Umbilical cord (tissue), 2 donors: ENCODE results near the gene TGFBR3. TPM values are rescaled to one million over a fixed set of nuclear protein-coding genes. Genes with fewer than 3 reads are reported as not detected.
"Not testable (repeated sequence)": the region's sequence is repeated elsewhere in the genome, so short reads cannot be mapped to it uniquely, and the experiment has no call there.

Experiments
- DNase-seq: peaks from one replicate; pipeline ENCODE4 v3.0.0-alpha.2; 2015; ENCODE audit warnings: low spot score
- total RNA-seq: library from RNA; depleted of rRNA; stranded (reverse); fragments of >200 nt; gene quantifications from one replicate; pipeline ENCODE4 v1.2.3, GENCODE V29; 2014; ENCODE audit warnings: low replicate concordance; ENCODE audit not compliant: insufficient read depth

TGFBR3 gene
- total RNA-seq, 1 donor from 2014 or later, result 24.1 TPM

GRCh38 chr1:91851130-91852010 lies 34.6 kb downstream of the TGFBR3 start:
- DNase-seq, result peak; percentile 92

- DNase-seq, result no peak
These were observed 35.2 kb downstream of the TGFBR3 start for GRCh38 chr1:91850708-91851107.

- no peak for DNase-seq
These were observed 38.1 kb downstream of the TGFBR3 start for GRCh38 chr1:91847851-91848250.

GRCh38 chr1:91846639-91847013 lies 39.3 kb downstream of the TGFBR3 start:
- DNase-seq, result no peak

DNA sequence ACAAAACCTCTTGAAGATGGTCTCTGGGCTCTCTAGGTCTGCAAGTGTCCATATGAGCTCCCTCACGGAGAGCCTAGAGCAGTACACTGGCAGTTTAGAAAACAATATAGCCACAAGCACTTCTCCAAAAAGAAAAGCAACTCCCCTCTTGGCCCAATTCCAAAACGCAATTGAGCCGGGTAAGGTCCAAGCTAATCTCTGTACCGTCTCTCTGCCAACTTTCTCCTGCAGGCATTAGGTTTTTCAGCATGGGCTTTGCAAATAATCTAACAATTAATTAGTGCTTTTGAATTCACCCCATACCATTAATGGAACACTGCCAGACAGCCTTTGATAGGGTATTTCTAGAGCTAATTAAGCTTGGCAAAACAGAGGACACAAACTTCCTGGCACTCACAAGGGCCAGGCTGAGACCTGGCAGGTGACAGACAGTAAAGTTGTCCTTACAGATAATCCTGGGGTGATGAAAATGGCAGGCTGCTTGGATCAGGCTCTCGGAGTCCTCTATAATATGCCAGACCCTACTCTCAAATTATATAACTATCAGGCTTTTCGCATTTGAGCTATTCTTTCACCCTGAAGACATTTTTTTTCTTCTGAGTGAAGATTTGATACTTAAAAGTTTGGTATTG lies 39.8 kb downstream of the TGFBR3 start:
- DNase-seq, result peak; percentile 82

- DNase-seq, result peak; percentile 96
These were observed 41.0 kb downstream of the TGFBR3 start for GRCh38 chr1:91844862-91845528.

DNA sequence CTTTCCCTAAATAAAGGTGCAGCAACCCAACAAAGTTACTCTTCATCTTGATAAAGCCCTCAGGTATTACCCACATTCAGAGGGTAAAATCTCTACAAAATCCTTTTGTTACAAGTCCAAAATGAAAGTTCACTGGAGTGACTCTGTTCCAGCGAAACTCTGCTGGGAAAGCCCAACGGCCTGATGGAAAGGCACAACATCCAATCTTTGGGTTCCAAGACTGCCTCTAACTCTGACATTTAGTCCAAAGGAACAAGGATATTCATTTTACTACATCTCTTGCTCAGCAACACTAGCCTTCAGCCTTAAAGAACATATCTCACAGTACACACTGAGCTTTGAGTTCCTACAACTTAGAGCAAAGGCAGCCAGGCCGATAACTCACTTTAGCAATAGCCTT lies 42.1 kb downstream of the TGFBR3 start:
- DNase-seq, result no peak

- DNase-seq, result no peak
These were observed 43.4 kb downstream of the TGFBR3 start for GRCh38 chr1:91842563-91842962.

DNA sequence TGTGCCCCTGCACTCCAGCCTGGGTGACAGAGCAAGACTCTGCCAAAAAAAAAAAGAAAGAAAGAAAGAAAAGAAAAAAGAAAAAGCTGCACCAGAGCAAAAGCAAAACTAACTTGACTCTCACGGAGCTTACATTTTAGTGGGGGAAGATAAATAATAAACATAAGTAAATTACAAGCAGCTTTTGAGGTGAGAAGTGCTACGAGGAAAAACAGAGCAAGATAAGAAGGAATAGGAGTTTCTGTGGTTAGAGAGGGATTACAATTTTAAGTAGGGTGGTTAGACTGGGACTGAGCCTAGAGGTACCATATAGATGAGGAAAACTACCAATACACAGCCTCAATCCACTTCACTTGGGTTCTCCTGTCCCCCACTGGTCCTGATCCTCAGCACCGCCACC lies 43.9 kb downstream of the TGFBR3 start:
- no peak for DNase-seq

- DNase-seq, result not testable (repeated sequence)
These were observed 45.7 kb downstream of the TGFBR3 start for GRCh38 chr1:91840276-91840675.

DNA sequence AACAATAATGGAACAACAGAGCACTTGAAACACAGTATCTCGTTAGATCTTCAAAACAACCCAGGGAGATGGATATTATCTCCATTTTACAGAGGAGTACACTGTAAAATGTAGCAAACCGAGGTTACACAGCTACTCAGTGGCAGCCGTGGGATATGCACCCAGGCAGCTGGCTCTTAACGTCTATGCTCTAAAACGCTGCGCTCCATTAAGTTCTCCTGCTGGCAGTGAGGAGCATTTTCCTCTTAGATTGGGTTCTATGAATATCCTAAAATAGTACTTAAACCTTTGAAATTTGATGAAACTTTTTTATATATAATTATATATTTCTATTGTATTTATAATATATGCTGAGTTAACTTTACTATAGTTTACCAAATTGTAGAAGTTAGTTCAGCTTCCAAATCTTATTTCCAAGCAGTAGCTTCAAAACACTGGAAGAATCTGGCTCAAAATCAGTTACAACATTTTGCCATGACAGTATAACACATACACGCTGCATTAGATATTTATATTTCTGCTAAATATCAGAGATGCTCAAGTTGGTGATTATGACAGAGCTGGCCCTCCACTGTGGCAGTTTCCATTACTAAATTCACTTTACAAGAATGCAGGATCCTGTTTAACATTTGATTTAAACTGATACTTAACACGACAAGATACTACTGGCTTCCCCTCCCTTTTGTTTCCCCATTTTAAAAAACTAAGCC lies 49.5 kb downstream of the TGFBR3 start:
- DNase-seq, result peak; percentile 54

DNA sequence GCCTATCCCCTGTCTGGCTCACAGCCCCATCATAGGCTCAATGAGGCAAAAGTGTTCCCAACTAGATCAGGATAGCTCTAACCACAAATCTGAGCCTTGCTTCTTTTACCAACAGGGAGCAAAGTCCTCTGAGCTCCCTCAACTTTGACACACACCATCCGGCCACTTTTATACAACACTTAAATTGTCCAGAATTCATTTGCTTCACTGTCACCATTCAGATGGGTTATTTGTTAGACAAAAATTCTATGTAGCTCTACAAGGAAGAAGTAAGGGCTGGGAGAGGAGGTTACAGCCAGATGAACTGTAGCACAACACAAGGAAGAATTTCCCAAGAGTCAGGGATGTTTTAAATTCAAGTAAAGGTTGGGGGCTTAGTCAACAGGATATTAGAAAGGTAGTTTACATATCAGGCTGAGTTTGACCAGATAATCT lies 50.8 kb downstream of the TGFBR3 start:
- DNase-seq, result no peak

GRCh38 chr1:91834549-91834948 lies 51.4 kb downstream of the TGFBR3 start:
- DNase-seq, result not testable (repeated sequence)

DNA sequence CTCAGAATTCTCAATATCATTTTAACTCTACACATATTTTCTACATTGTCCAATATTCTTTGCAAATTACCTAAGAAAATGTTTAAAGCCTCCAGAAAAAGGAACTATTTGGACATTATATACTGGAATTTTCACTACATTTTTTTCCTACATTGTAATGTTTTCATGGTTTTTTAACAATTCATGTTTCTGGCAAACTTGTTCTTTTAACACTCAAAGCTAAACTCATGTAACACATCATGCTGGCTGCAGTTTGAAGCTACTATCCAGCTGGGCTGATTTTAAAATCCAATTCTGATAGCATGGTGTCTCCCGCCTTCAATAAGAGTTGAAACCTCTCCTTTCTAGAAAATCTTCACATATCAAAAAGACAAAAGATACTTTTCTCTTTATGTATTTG lies 52.0 kb downstream of the TGFBR3 start:
- peak; percentile 25 for DNase-seq

DNA sequence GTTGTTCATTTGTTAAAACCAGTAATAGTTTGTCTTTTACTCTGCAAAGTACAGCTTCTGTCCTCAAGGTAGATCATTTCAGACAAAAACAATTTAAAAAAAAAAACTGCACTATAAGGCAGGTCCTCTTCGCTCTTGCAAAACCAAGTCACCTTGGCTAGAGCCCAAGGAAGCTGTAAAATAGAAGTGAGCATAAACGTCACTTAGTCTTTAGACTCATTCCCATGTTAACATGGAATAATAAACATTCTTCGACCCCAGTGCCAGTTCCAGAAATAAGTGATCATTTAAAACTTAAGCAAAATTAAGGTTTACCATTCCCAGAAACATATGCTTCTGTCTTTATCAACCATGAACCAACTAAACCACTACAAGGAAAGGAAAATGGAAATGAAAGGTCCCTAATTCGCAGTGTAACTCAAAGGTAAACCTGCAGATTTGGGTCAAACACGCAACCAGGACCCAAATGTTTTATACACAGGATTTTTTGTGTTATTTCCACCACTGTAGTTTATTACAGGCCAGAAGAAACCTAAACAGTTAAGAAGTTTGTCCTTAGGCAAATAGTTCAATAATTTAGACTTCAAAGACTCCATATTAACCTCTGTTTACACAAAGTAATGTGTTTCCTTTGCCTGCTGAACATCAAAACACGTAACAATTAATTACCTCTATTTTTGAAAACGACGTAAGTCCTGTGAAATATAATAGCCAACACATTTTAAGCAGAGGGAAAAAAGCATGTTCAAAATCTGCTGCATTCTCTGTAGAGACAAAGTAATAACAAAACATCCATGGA lies 54.6 kb downstream of the TGFBR3 start:
- no peak for DNase-seq

DNA sequence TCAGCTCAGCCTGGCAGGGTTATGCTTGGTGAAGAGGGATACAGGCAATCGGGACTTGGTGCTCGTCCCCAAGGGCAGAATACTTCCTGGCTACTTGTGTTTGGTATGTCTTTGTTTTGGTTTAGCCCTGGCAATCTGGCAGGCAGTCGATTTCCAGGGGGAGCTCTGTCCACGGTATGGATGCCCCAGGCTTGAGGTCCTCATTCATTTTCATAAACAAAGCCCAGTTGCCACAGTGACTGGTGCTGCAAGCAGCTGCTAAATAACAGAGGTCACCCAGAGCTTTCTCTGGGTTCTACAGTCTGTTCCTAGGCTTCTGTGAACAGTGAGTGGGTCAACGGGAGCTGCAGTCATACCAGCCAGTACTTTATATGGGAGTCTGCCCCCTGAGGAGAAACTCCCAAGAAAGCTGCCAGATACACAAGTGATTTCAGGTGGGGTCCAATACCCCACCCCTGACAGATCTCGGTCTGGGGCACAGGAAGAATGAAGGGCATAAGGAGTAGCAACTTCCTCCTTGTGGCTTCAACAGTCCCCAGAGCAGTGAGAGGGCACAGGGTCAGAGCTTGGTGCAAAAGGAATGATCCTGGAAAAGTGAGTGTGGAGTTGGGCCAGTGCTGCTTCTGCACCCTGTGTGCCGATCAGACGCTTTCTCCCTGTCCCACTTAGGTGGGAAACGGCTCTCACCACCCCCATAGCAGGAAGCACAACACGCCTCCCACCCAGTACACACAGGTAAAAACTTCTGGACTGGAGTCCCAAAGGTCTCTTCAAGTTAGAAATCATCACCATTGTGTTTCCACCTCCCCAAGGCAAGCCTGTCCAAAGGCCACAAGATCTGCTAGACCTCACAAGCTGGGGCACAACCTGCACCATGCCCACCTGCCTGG lies 55.5 kb downstream of the TGFBR3 start:
- DNase-seq, result peak; percentile 46

GRCh38 chr1:91829293-91830153 lies 56.4 kb downstream of the TGFBR3 start:
- DNase-seq, result no peak

GRCh38 chr1:91828583-91829281 lies 57.2 kb downstream of the TGFBR3 start:
- DNase-seq, result no peak
